Neuronal stem cell (in vitro differentiated cells): Measurements from ENCODE around the gene ZEB2.

Source experiments
- DNase-seq: peaks from one replicate; pipeline ENCODE4 v3.0.0-alpha.2; 2013; ENCODE audit warnings: low spot score
- H2AFZ ChIP-seq: one replicate; pipeline ENCODE4 v1.6.1; 2013; ENCODE audit warnings: mild to moderate bottlenecking, low read length, inconsistent platforms
- H2AK5ac ChIP-seq: 2 replicates; pipeline ENCODE4 v1.6.1; 2013; ENCODE audit warnings: low read depth, mild to moderate bottlenecking, inconsistent platforms, low read length, moderate library complexity, mixed read lengths
- H2BK120ac ChIP-seq: 2 replicates; pipeline ENCODE4 v1.6.1; 2013; ENCODE audit warnings: low read depth, mild to moderate bottlenecking, inconsistent platforms, low read length, moderate library complexity, mixed read lengths
- H2BK12ac ChIP-seq: one replicate; pipeline ENCODE4 v1.6.1; 2013; ENCODE audit warnings: low read length, inconsistent platforms
- H2BK15ac ChIP-seq: 2 replicates; pipeline ENCODE4 v1.6.1; 2013; ENCODE audit warnings: mild to moderate bottlenecking, low read length, inconsistent platforms, mixed read lengths
- H2BK5ac ChIP-seq: one replicate; pipeline ENCODE4 v1.6.1; 2013; ENCODE audit warnings: inconsistent platforms, mild to moderate bottlenecking, low read length, moderate library complexity
- H3K14ac ChIP-seq: one replicate; pipeline ENCODE4 v1.6.1; 2013; ENCODE audit warnings: low read length, inconsistent platforms
- H3K18ac ChIP-seq: 2 replicates; pipeline ENCODE4 v1.6.1; 2013; ENCODE audit warnings: low read length, inconsistent platforms
- H3K23ac ChIP-seq: 2 replicates; pipeline ENCODE4 v1.6.1; 2013; ENCODE audit warnings: low read depth, mild to moderate bottlenecking, mixed read lengths, low read length, inconsistent platforms; ENCODE audit not compliant: poor library complexity
- H3K27ac ChIP-seq: replicated peaks from 3 replicates; pipeline ENCODE4 v1.5.1; 2013; ENCODE audit warnings: low read length, inconsistent platforms
- H3K27me3 ChIP-seq, 3 experiments: 2 replicates each; pipeline ENCODE4 v1.6.1; 2013; ENCODE audit warnings: low read length in 3 of 3, mild to moderate bottlenecking in 2 of 3, inconsistent platforms in 1 of 3, low read depth in 1 of 3, mixed read lengths in 1 of 3, moderate library complexity in 1 of 3; ENCODE audit not compliant: control insufficient read depth in 3 of 3, insufficient read depth in 3 of 3
- H3K36me3 ChIP-seq, 2 donors: replicated peaks in 1 of 2; 2 replicates each; pipeline ENCODE4 v1.6.1; 2013; ENCODE audit warnings: low read length in 2 of 2; ENCODE audit not compliant: control insufficient read depth in 2 of 2, insufficient read depth in 2 of 2
- H3K4ac ChIP-seq: 2 replicates; pipeline ENCODE4 v1.6.1; 2013; ENCODE audit warnings: inconsistent platforms, mild to moderate bottlenecking, low read length, moderate library complexity
- H3K4me1 ChIP-seq, 2 donors: 1 replicate in 1 of 2; 2 replicates in 1 of 2; pipeline ENCODE4 v1.6.1; 2013; ENCODE audit warnings: low read length in 2 of 2, low read depth in 1 of 2; ENCODE audit not compliant: control insufficient read depth in 2 of 2, insufficient read depth in 1 of 2
- H3K4me2 ChIP-seq: one replicate; pipeline ENCODE4 v1.6.1; 2013; ENCODE audit warnings: mild to moderate bottlenecking, low read length, inconsistent platforms; ENCODE audit not compliant: insufficient read depth, poor library complexity, severe bottlenecking
- H3K4me3 ChIP-seq, 2 donors: 2 replicates each; pipeline ENCODE4 v1.5.1; 2013; ENCODE audit warnings: low read length in 2 of 2, mild to moderate bottlenecking in 2 of 2, inconsistent platforms in 1 of 2, moderate library complexity in 1 of 2
- H3K79me1 ChIP-seq: one replicate; pipeline ENCODE4 v1.6.1; 2013; ENCODE audit warnings: low read depth, mild to moderate bottlenecking, inconsistent platforms, low read length, moderate library complexity
- H3K9ac ChIP-seq: one replicate; pipeline ENCODE4 v1.6.1; 2013; ENCODE audit warnings: mild to moderate bottlenecking, low read depth, low read length, inconsistent platforms; ENCODE audit not compliant: poor library complexity
- H3K9me3 ChIP-seq, 2 donors: replicated peaks in 1 of 2; 2 replicates each; pipeline versions ENCODE3 to v1.6.1; 2013; ENCODE audit warnings: low read length in 2 of 2, mild to moderate bottlenecking in 2 of 2, inconsistent platforms in 1 of 2, low read depth in 1 of 2, mixed read lengths in 1 of 2, moderate library complexity in 1 of 2; ENCODE audit not compliant: control insufficient read depth in 2 of 2, insufficient read depth in 1 of 2
- H4K8ac ChIP-seq: one replicate; pipeline ENCODE4 v1.6.1; 2013; ENCODE audit warnings: low read depth, mild to moderate bottlenecking, inconsistent platforms, low read length, moderate library complexity
- H4K91ac ChIP-seq: one replicate; pipeline ENCODE4 v1.6.1; 2013; ENCODE audit warnings: low read length, low read depth, mild to moderate bottlenecking, inconsistent platforms; ENCODE audit not compliant: poor library complexity
- WGBS, 2 donors: extraction: QIAGEN DNeasy Blood & Tissue Kit; methylation state at CpG; one replicate each; pipeline ENCODE4 v1.1.7; 2013; ENCODE audit warnings: missing lambda C conversion rate in 2 of 2, mixed read lengths in 1 of 2; ENCODE audit not compliant: insufficient read length in 2 of 2, insufficient replicate concordance in 1 of 2; ENCODE audit errors: extremely low coverage in 2 of 2; 5-methylcytosine and 5-hydroxymethylcytosine counted together

The ZEB2 gene

DNA sequence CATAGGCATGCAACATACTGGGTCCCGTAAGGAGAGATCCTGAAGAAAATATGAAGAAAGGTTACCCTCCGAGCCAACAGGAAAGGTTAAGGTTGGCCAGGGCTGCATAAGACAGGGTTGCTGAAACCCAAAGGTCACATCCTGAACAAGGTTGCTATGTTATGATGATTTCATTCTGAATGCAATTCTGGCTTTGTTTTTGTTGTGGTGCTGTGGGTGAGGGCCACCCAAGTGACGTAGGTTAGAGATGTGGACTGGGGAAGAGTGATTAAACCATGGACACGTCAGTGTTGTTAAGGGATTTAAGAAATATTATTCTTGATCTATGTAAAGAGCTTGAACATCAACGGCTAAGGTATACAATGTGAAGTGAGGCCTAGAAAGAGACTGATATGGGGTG is 60.0 kb downstream of the ZEB2 start:
- peaks cover 11 to 68% of the 10 kb centered on the region in 2 donors for H3K4me1 ChIP-seq

DNA sequence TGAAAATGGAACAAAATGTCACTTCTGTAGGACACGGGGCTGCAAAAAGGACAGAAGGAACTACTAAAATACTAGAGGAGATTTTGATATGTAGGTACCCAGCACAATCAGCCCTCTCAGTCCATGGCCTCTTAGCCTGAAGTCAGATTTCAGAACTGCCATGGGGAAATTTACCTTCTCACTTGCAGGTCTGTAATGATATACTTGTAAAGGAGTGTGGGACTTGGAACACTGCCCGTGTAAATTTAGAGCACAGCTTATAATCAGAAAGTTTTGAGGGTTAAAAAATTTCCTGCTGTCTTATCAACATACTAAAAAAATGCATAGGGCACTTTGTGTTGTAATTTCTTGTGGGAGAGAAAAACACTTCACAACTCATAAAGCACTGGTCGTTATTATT is 60.6 kb downstream of the ZEB2 start:
- Histone ChIP-seq H3K18ac (no peak overlapping the region), H3K4me1 (peaks cover 15 to 74% of the 10 kb centered on the region in 2 donors), H3K4ac (no peak overlapping the region), H2BK5ac (no peak overlapping the region), H2AFZ (no peak overlapping the region), H3K23ac (no peak overlapping the region), H3K14ac (no peak overlapping the region), H4K91ac (no peak overlapping the region), H3K27ac (no peak overlapping the region), H2BK15ac (no peak overlapping the region), H3K79me1 (peaks cover 3% of the 10 kb centered on the region), H2AK5ac (no peak overlapping the region), H3K36me3 (peaks cover 0 to 32% of the 10 kb centered on the region in 2 donors), H3K9ac (no peak overlapping the region), H3K27me3 (no peaks in the 10 kb centered on the region), H3K9me3 (no peaks in the 10 kb centered on the region), H3K4me2 (no peak overlapping the region), H4K8ac (no peak overlapping the region), H2BK120ac (no peak overlapping the region), H2BK12ac (no peak overlapping the region), H3K4me3 (no peak overlapping the region)
- WGBS, 2 donors = no CpG with 5 or more reads among the region's 3 CpGs
- no peak for DNase-seq

More for the DNA sequence above, 60.0 kb downstream of the ZEB2 start:
- no peak overlapping the region for H3K9ac ChIP-seq
- no peak overlapping the region for H2BK5ac ChIP-seq
- no CpG with 5 or more reads among the region's 5 CpGs for WGBS, 2 donors
- H4K91ac ChIP-seq = no peak overlapping the region
- H3K4ac ChIP-seq = no peak overlapping the region
- H3K27me3 ChIP-seq = no peaks in the 10 kb centered on the region
- H3K4me3 ChIP-seq = no peak overlapping the region
- H2BK15ac ChIP-seq = no peak overlapping the region
- H2BK120ac ChIP-seq = no peak overlapping the region
- no peak overlapping the region for H2AK5ac ChIP-seq
- H3K4me2 ChIP-seq = no peak overlapping the region
- DNase-seq = no peak
- no peak overlapping the region for H4K8ac ChIP-seq
- H3K79me1 ChIP-seq = peaks cover 2% of the 10 kb centered on the region
- no peaks in the 10 kb centered on the region for H3K9me3 ChIP-seq
- H3K14ac ChIP-seq = no peak overlapping the region
- H3K27ac ChIP-seq = no peak overlapping the region
- peaks cover 0 to 38% of the 10 kb centered on the region in 2 donors for H3K36me3 ChIP-seq
- no peak overlapping the region for H2BK12ac ChIP-seq
- no peak overlapping the region for H2AFZ ChIP-seq
- H3K23ac ChIP-seq = no peak overlapping the region
- H3K18ac ChIP-seq = no peak overlapping the region

DNA sequence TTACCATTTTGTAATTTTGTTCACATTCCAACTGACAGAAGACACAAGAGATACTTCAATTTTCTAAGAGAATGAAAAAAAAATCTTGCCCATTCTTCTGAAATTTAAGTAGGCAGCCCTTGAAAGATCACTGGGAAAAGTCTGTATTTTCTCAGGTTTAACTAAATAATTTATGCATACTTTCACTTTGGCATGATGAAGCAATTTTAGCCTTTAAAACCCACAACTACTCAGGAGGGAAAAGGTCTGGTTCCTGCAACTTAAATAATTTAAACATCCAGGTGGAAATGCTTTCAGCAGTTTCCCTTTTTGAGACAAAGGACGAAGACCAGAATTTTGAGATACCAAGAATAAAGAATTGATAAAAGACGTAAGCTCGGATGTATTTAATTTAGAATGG is 61.4 kb downstream of the ZEB2 start:
- no peak for DNase-seq
- Histone ChIP-seq H3K4me1 (peaks cover 16 to 81% of the 10 kb centered on the region in 2 donors), H3K27ac (no peak overlapping the region), H3K9ac (no peak overlapping the region), H2BK15ac (no peak overlapping the region), H3K23ac (no peak overlapping the region), H4K8ac (no peak overlapping the region), H3K14ac (no peak overlapping the region), H3K4me3 (no peak overlapping the region), H2BK120ac (no peak overlapping the region), H3K27me3 (no peaks in the 10 kb centered on the region), H3K36me3 (peaks cover 0 to 29% of the 10 kb centered on the region in 2 donors), H3K4me2 (no peak overlapping the region), H2BK5ac (no peak overlapping the region), H4K91ac (no peak overlapping the region), H3K4ac (no peak overlapping the region), H3K79me1 (peaks cover 3% of the 10 kb centered on the region), H2AFZ (no peak overlapping the region), H2BK12ac (no peak overlapping the region), H3K18ac (no peak overlapping the region), H2AK5ac (no peak overlapping the region), H3K9me3 (no peaks in the 10 kb centered on the region)
- WGBS, 2 donors = 100% methylated on average over 2 of the region's 3 CpGs; no CpG with 5 or more reads in 1 of the 2 donors

DNA sequence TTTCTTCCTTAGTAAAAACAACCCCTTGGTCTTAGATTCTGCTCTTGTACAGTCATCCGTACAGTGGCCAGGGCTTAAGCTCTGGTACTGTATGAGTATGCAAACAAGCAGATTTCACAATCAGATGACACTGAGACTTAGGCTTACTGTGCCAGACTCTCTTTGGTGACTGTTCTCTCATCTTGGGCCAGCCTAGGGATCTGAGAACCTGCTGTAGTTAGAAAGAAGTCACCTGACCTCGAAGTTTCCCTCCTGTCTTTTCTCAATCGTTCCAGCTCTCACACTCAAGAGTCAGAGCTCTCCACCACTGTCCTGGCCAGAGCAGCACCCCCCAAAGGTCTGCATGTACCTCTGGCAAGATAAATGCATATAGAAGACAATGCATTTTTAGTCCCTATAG is 63.2 kb downstream of the ZEB2 start:
- Histone ChIP-seq H3K14ac (no peak overlapping the region), H2BK12ac (no peak overlapping the region), H3K4ac (no peak overlapping the region), H3K4me3 (no peak overlapping the region), H2AK5ac (no peak overlapping the region), H2BK15ac (no peak overlapping the region), H3K4me2 (no peak overlapping the region), H3K18ac (no peak overlapping the region), H4K8ac (no peak overlapping the region), H3K23ac (no peak overlapping the region), H3K27ac (no peak overlapping the region), H3K79me1 (peaks cover 3% of the 10 kb centered on the region), H3K9ac (no peak overlapping the region), H3K4me1 (peaks cover 23 to 82% of the 10 kb centered on the region in 2 donors), H2BK120ac (no peak overlapping the region), H3K27me3 (no peaks in the 10 kb centered on the region), H4K91ac (no peak overlapping the region), H3K9me3 (no peaks in the 10 kb centered on the region), H2BK5ac (no peak overlapping the region), H2AFZ (no peak overlapping the region), H3K36me3 (peaks cover 0 to 36% of the 10 kb centered on the region in 2 donors)
- no peak for DNase-seq
- WGBS, 2 donors = no CpG with 5 or more reads among the region's 3 CpGs
